GM12891 (cell line): Measurements from ENCODE around the gene TLK1.

ENCODE experiments used
- PAX5 ChIP-seq: IDR thresholded peaks from 2 replicates; pipeline ENCODE4 v1.6.1; 2011; ENCODE audit warnings: low read length, moderate library complexity, mild to moderate bottlenecking; ENCODE audit not compliant: insufficient read depth, severe bottlenecking
- POLR2A ChIP-seq: IDR thresholded peaks from 2 replicates; pipeline ENCODE4 v1.6.1; 2011; ENCODE audit warnings: low read depth, low read length, control low read depth
- POLR2AphosphoS5 ChIP-seq: IDR thresholded peaks from 2 replicates; pipeline ENCODE4 v1.6.1; 2011; ENCODE audit warnings: low read depth, low read length, control low read depth
- POU2F2 ChIP-seq: IDR thresholded peaks from 2 replicates; pipeline ENCODE4 v1.6.1; 2011; ENCODE audit warnings: low read depth, mild to moderate bottlenecking, control low read depth, low read length, moderate library complexity
- SPI1 ChIP-seq: IDR thresholded peaks from 2 replicates; pipeline ENCODE4 v1.6.1; 2011; ENCODE audit warnings: low read depth, low read length, control low read depth
- TAF1 ChIP-seq: IDR thresholded peaks from 2 replicates; pipeline ENCODE4 v1.6.1; 2011; ENCODE audit warnings: low read depth, low read length, control low read depth

GRCh38 chr2:170986566-170987258 is 174.0 kb downstream of the TLK1 start:
- TF ChIP-seq TAF1 (no peak), POLR2A (no peak), POLR2AphosphoS5 (peak; percentile 51; the same call in 1 of the 2 replicates), SPI1 (no peak), PAX5 (no peak), POU2F2 (no peak)
